Measurements from ENCODE around the gene TEX19.

TEX19 gene

GRCh38 chr17:82314012-82314726 is 44.9 kb upstream of the TEX19 start:
- TF ChIP-seq, protein P1, sequence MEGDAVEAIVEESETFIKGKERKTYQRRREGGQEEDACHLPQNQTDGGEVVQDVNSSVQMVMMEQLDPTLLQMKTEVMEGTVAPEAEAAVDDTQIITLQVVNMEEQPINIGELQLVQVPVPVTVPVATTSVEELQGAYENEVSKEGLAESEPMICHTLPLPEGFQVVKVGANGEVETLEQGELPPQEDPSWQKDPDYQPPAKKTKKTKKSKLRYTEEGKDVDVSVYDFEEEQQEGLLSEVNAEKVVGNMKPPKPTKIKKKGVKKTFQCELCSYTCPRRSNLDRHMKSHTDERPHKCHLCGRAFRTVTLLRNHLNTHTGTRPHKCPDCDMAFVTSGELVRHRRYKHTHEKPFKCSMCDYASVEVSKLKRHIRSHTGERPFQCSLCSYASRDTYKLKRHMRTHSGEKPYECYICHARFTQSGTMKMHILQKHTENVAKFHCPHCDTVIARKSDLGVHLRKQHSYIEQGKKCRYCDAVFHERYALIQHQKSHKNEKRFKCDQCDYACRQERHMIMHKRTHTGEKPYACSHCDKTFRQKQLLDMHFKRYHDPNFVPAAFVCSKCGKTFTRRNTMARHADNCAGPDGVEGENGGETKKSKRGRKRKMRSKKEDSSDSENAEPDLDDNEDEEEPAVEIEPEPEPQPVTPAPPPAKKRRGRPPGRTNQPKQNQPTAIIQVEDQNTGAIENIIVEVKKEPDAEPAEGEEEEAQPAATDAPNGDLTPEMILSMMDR (IDR thresholded peaks at IDR 0.05; ENCODE audit: insufficient read depth, low read length, missing control alignments), result no peak
- CTCF ChIA-PET, result interaction anchor here (1.0 kb wide), 1 partner anchor 15 kb away, joined by 4 read pairs; no protein-coding TSS in a partner anchor
- POLR2A ChIA-PET, result no interaction called here
- DNase-seq (ENCODE audit: low read depth, low spot score), result no peak
- H3K4me3 ChIP-seq (ENCODE audit: low read depth, low read length), result no peak overlapping the region

- CTCF ChIA-PET, result interaction anchor here (1.0 kb wide), 1 partner anchor 15 kb away, joined by 4 read pairs; no protein-coding TSS in a partner anchor
- TF ChIP-seq, protein P1 (IDR thresholded peaks at IDR 0.05; ENCODE audit: insufficient read depth, low read length, missing control alignments), result no peak
- H3K4me3 ChIP-seq (ENCODE audit: low read depth, low read length), result no peak overlapping the region
- POLR2A ChIA-PET, result no interaction called here
- no peak for DNase-seq (ENCODE audit: low read depth, low spot score)
Observed at GRCh38 chr17:82314727-82315605, 44.1 kb upstream of the TEX19 start.

DNA sequence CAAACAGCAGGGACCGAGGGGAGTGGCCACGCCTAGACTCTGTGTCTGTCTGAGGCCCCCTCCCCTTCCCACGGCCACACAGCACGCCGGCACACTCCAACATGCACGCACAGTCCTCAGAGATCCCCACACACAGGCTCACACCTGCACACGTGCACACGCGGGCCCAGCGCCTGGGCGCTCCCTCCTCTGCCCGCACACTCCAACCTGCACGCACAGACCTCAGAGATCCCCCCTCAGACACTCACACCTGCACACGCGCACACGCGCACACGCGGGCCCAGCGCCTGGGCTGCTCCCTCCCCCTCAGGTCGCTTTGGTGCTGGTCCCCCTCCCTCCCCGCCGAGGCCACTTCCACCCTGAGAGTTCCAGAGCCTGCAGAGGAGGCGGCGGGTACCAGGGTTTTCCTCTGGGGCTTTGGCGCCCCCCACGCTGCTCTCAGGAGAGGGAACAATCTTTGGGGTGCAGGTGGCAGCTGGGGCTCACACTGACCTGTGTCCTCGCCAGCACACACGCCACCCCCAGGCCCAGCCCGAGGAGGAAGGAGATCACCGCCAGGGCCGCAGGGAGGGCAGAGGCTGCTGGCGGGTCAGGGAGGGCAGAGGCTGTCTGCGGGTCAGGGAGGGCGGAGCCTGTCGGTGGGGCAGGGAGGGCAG is 43.2 kb upstream of the TEX19 start:
- TF ChIP-seq, protein P1 (IDR thresholded peaks at IDR 0.05; ENCODE audit: insufficient read depth, low read length, missing control alignments), result no peak
- ChIA-PET POLR2A (no interaction called here), CTCF (no interaction called here)
- DNase-seq (ENCODE audit: low read depth, low spot score), result no peak
- H3K4me3 ChIP-seq (ENCODE audit: low read depth, low read length), result no peak overlapping the region

DNA sequence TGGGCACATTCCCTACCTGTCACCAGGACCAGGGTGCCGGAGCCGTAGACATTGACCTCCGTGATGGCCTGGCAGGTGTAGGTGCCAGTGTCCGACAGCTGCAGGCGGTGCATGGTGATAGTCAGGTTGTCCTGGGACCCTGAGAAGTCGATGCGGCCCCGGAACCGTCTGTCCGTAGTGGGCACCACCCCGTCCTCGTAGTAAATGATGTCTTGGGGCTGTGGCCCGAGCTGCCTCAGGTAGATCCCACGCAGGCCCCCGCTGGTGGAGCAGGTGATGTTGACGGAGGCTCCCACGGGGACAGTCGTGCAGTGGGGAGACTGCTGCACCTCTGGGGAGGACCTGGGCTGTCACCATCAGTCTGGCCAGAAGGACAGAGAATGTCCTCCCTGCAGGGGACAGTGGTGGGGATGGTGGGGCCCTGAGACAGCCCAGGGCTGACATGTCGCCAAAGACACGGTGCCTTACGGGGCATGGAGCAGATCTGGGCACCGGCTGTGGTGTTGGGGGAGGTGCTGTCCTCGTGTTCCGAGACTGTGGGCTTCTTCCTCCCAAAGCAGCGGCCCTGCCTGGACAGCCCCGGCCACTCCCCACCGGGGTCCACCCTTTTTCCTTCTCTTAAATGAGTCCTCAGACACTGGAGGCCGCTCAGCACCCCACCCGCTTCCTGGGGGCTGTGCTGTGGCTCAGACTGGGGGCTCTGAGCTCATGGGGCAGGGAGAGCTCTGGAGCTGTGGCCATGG is 42.2 kb upstream of the TEX19 start:
- no peak overlapping the region for H3K4me3 ChIP-seq (ENCODE audit: low read depth, low read length)
- DNase-seq (ENCODE audit: low read depth, low spot score), result no peak
- TF ChIP-seq, protein P1 (IDR thresholded peaks at IDR 0.05; ENCODE audit: insufficient read depth, low read length, missing control alignments), result no peak
- ChIA-PET POLR2A (no interaction called here), CTCF (interaction anchor here (0.7 to 1.8 kb wide), 6 partner anchors 10 to 34 kb away, joined by 3 to 9 read pairs (median 4); no protein-coding TSS in a partner anchor)

- ChIA-PET POLR2A (no interaction called here), CTCF (interaction anchor here (0.7 to 1.8 kb wide), 8 partner anchors 11 to 97 kb away, joined by 3 to 9 read pairs (median 3); no protein-coding TSS in a partner anchor)
Observed at GRCh38 chr17:82317394-82318168, 41.5 kb upstream of the TEX19 start, which contains the start of gene CD7. Gene CD7, minus strand, starts transcription at chr17:82317608. Its CDS starts 113 bp downstream, at chr17:82317495.

More at GRCh38 chr17:82317394-82318168, 41.5 kb upstream of the TEX19 start, which contains the start of gene CD7:
- TF ChIP-seq, protein P1 (IDR thresholded peaks at IDR 0.05; ENCODE audit: insufficient read depth, low read length, missing control alignments), result no peak
- no peak for DNase-seq (ENCODE audit: low read depth, low spot score)
- no peak within 1 kb of the TSS for H3K4me3 ChIP-seq (ENCODE audit: low read depth, low read length)
